Measurements from ENCODE around the gene SNRPB2.

SNRPB2 gene

GRCh38 chr20:16714242-16714641 is 15.6 kb upstream of the SNRPB2 start:
- in situ Hi-C loops (cut with MboI; ENCODE audit: low pct_unique_long_range_greater_than_20kb, low sequenced_read_pairs, unreplicated experiment), result no loop called here
- TF ChIP-seq, protein P1, sequence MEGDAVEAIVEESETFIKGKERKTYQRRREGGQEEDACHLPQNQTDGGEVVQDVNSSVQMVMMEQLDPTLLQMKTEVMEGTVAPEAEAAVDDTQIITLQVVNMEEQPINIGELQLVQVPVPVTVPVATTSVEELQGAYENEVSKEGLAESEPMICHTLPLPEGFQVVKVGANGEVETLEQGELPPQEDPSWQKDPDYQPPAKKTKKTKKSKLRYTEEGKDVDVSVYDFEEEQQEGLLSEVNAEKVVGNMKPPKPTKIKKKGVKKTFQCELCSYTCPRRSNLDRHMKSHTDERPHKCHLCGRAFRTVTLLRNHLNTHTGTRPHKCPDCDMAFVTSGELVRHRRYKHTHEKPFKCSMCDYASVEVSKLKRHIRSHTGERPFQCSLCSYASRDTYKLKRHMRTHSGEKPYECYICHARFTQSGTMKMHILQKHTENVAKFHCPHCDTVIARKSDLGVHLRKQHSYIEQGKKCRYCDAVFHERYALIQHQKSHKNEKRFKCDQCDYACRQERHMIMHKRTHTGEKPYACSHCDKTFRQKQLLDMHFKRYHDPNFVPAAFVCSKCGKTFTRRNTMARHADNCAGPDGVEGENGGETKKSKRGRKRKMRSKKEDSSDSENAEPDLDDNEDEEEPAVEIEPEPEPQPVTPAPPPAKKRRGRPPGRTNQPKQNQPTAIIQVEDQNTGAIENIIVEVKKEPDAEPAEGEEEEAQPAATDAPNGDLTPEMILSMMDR (IDR thresholded peaks at IDR 0.05; ENCODE audit: extremely low read depth, insufficient read depth, missing control alignments), result no peak
- no peak for DNase-seq (ENCODE audit: low spot score)

- TF ChIP-seq, protein P1 (IDR thresholded peaks at IDR 0.05; ENCODE audit: extremely low read depth, insufficient read depth, missing control alignments), result no peak
- DNase-seq (ENCODE audit: low spot score), result no peak
- in situ Hi-C loops (cut with MboI; ENCODE audit: low pct_unique_long_range_greater_than_20kb, low sequenced_read_pairs, unreplicated experiment), result no loop called here
These were observed 15.1 kb upstream of the SNRPB2 start for GRCh38 chr20:16714751-16715150.

GRCh38 chr20:16719421-16719820 is 10.4 kb upstream of the SNRPB2 start:
- TF ChIP-seq, protein P1 (IDR thresholded peaks at IDR 0.05; ENCODE audit: extremely low read depth, insufficient read depth, missing control alignments), result no peak
- DNase-seq (ENCODE audit: low spot score), result no peak
- in situ Hi-C loops (cut with MboI; ENCODE audit: low pct_unique_long_range_greater_than_20kb, low sequenced_read_pairs, unreplicated experiment), result no loop called here

GRCh38 chr20:16729080-16729479 is 746 bp upstream of the SNRPB2 start:
- in situ Hi-C loops (cut with MboI; ENCODE audit: low pct_unique_long_range_greater_than_20kb, low sequenced_read_pairs, unreplicated experiment), result no loop called here
- TF ChIP-seq, protein P1 (IDR thresholded peaks at IDR 0.05; ENCODE audit: extremely low read depth, insufficient read depth, missing control alignments), result no peak
- no peak for DNase-seq (ENCODE audit: low spot score)

DNA sequence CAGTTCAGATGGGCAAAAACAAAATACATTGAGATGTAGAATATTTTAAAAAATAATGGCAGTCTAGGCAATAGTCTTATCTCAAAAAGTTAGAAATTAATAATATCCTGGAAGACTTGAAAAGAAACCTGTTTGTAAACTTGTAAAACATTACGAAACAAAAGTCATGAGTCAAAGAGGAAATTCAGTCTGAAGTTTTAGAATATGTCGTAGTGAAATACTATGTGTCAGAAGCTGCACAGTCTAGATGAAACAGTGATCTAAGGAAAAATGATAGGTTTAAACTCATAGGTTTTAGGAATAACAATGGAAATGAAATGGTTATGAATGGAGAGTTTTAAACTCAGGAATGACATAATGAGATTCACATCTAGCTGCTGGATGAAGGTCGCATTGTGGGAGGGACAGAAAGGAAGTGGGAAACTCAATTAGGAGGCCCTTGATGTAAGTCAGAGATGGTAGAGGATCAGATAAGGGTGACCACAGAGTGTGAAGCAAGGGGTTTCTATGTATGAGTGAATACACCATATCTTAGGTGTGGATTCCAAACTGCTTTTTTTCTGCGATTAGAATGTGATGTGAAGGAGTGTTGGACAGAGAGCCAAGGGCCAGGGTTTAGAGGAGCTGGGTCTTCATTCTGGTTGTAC is 2.8 kb downstream of the SNRPB2 start:
- TF ChIP-seq, protein P1 (IDR thresholded peaks at IDR 0.05; ENCODE audit: extremely low read depth, insufficient read depth, missing control alignments), result no peak
- no peak for DNase-seq (ENCODE audit: low spot score)
- in situ Hi-C loops (cut with MboI; ENCODE audit: low pct_unique_long_range_greater_than_20kb, low sequenced_read_pairs, unreplicated experiment), result no loop called here

DNA sequence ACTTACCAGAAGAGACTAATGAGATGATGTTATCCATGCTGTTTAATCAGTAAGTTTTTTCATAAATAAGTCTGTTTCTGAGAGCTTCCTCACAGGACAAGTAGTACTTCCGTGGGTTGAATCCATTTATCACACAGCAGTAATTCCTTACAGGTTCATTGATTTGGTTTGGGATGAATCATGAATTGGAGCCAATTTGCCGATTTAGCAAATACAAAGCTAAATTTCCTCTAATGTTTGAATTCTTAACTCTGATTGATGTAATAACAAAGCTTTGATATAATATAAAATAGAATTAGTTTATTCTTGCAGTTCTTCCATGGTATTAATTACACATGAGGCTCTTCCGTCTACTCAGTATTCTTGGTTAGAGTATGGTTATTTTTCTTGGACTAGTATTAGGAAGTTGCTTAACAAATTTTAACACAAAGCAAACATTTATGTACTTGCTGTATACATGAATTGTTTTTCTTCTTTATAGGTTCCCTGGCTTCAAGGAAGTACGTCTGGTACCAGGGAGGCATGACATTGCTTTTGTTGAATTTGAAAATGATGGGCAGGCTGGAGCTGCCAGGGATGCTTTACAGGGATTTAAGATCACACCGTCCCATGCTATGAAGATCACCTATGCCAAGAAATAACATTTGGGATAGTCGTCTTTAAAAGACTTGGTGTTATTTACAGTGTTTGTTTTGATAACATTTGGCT is 10.7 kb downstream of the SNRPB2 start:
- in situ Hi-C loops (cut with MboI; ENCODE audit: low pct_unique_long_range_greater_than_20kb, low sequenced_read_pairs, unreplicated experiment), result no loop called here
- no peak for DNase-seq (ENCODE audit: low spot score)
- TF ChIP-seq, protein P1 (IDR thresholded peaks at IDR 0.05; ENCODE audit: extremely low read depth, insufficient read depth, missing control alignments), result no peak
